Adipocyte (in vitro differentiated cells): ENCODE data around the gene GPR146.

ENCODE experiments used
- DNase-seq: peaks from one replicate; pipeline ENCODE4 v3.0.0-alpha.2; 2015; ENCODE audit warnings: low read depth
- H3K27me3 ChIP-seq: replicated peaks from 2 replicates; pipeline ENCODE4 v1.7.0; 2013; ENCODE audit warnings: mild to moderate bottlenecking, low read length, moderate library complexity; ENCODE audit not compliant: control insufficient read depth, insufficient read depth
- H3K36me3 ChIP-seq: 2 replicates; pipeline ENCODE4 v1.7.0; 2013; ENCODE audit warnings: low read length, mild to moderate bottlenecking, moderate library complexity; ENCODE audit not compliant: control insufficient read depth, insufficient read depth, severe bottlenecking
- H3K4me1 ChIP-seq: 2 replicates; pipeline ENCODE4 v1.7.0; 2013; ENCODE audit warnings: mild to moderate bottlenecking, low read length, moderate library complexity; ENCODE audit not compliant: control insufficient read depth, insufficient read depth
- H3K4me3 ChIP-seq: 2 replicates; pipeline ENCODE4 v1.7.0; 2013; ENCODE audit warnings: mild to moderate bottlenecking, low read length, moderate library complexity
- H3K9ac ChIP-seq: 2 replicates; pipeline ENCODE4 v1.7.0; 2013; ENCODE audit warnings: mild to moderate bottlenecking, low read length, moderate library complexity
- H3K9me3 ChIP-seq: 2 replicates; pipeline ENCODE4 v1.7.0; 2013; ENCODE audit warnings: mild to moderate bottlenecking, low read length, moderate library complexity; ENCODE audit not compliant: control insufficient read depth

The GPR146 gene

GRCh38 chr7:1079546-1079945 is 35.2 kb downstream of the GPR146 start:
- no peaks in the 10 kb centered on the region for H3K27me3 ChIP-seq
- DNase-seq, result no peak
- no peaks in the 10 kb centered on the region for H3K36me3 ChIP-seq
- no peaks in the 10 kb centered on the region for H3K9me3 ChIP-seq
- no peak overlapping the region for H3K4me3 ChIP-seq
- no peak overlapping the region for H3K9ac ChIP-seq
- peaks cover 13% of the 10 kb centered on the region for H3K4me1 ChIP-seq

DNA sequence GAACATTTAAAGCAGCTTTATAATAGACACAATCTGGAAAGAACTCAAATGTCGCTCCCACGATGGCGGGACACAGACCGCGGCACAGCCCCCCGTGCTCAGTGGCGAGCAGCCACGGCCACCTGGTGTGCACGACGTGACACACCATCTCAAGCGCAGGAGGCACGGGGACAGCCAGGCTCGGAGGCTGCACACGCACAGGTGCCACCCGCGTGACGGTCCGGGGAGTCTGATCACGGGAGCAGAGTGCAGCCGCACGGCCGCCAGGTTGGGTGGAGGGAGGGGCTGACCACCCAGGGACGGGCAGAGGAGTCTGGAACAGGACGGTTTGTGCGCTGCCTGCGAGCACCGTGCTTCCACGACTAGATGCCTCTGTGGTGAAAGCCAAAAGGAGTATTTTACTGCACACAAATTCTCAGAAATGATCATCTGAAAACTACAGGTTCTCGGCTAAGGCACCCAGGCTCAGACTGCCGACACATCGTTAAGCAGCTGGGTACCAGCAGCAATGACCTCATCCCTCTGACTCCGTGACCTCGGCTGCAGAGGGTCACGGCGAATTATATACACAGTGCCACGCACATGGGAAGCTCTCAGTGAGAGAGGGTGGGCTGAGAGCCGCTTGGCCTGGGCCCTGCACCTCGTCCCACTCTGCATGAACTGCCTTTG is 36.0 kb downstream of the GPR146 start:
- H3K9ac ChIP-seq, result no peak overlapping the region
- H3K9me3 ChIP-seq, result no peaks in the 10 kb centered on the region
- H3K36me3 ChIP-seq, result no peaks in the 10 kb centered on the region
- no peak for DNase-seq
- H3K4me1 ChIP-seq, result peaks cover 22% of the 10 kb centered on the region
- H3K4me3 ChIP-seq, result no peak overlapping the region
- no peaks in the 10 kb centered on the region for H3K27me3 ChIP-seq

GRCh38 chr7:1080921-1081255 is 36.5 kb downstream of the GPR146 start:
- no peaks in the 10 kb centered on the region for H3K9me3 ChIP-seq
- H3K4me3 ChIP-seq, result no peak overlapping the region
- H3K4me1 ChIP-seq, result peaks cover 25% of the 10 kb centered on the region
- no peak for DNase-seq
- H3K27me3 ChIP-seq, result no peaks in the 10 kb centered on the region
- H3K36me3 ChIP-seq, result no peaks in the 10 kb centered on the region
- no peak overlapping the region for H3K9ac ChIP-seq

GRCh38 chr7:1081336-1081735 is 37.0 kb downstream of the GPR146 start:
- H3K27me3 ChIP-seq, result no peaks in the 10 kb centered on the region

DNA sequence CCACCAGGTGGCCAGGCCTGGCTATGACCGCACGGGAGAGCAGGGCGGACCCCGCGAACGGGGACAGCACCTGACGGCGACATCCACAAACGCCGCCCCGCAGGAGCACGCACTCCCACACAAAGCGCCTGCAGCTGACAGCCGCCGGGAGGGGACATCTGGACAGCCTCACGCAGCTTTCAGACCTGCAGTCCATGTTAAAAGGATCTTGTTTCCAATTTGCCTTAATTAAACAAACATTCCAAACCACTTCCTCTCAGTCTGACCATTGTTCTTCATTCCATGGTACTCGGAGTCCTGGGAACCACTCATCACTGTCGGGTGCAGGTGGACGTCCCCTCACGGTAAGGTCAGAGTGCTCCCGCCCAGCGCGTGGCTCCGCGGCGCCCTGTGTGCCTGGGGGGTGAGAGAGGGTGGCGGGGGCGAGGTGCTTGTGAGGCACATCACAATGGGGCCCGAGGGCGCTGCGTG is 37.6 kb downstream of the GPR146 start:
- Histone ChIP-seq H3K4me1 (peaks cover 24% of the 10 kb centered on the region), H3K9me3 (no peaks in the 10 kb centered on the region), H3K36me3 (no peaks in the 10 kb centered on the region), H3K4me3 (no peak overlapping the region), H3K27me3 (no peaks in the 10 kb centered on the region), H3K9ac (no peak overlapping the region)
- DNase-seq, result no peak

More at GRCh38 chr7:1081336-1081735, 37.0 kb downstream of the GPR146 start:
- no peak for DNase-seq
- Histone ChIP-seq H3K4me3 (no peak overlapping the region), H3K9me3 (no peaks in the 10 kb centered on the region), H3K9ac (no peak overlapping the region), H3K36me3 (no peaks in the 10 kb centered on the region), H3K4me1 (peaks cover 25% of the 10 kb centered on the region)

GRCh38 chr7:1083729-1084657 is 39.6 kb downstream of the GPR146 start:
- no peaks in the 10 kb centered on the region for H3K27me3 ChIP-seq
- DNase-seq, result no peak
- no peaks in the 10 kb centered on the region for H3K36me3 ChIP-seq
- no peak overlapping the region for H3K9ac ChIP-seq
- no peak overlapping the region for H3K4me3 ChIP-seq
- peaks cover 45% of the 10 kb centered on the region for H3K4me1 ChIP-seq
- no peaks in the 10 kb centered on the region for H3K9me3 ChIP-seq

DNA sequence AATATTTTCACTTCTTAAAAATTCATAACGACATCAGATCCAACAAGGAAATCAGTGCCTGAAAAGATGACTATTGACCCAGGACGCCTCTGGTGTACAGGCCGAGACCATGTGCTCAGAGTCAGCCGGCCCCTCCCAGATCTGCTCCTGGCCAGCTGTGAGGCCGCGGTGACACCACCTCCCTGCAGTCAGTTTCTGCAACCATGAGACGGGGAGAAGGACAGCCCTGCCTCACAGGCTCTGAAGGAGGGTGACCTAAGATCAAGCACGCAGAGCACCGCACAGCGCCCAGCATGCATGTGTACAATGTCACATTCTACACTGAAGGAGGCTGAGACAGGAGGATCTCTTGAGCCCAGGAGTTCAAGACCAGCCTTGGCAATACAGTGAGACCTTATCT is 40.9 kb downstream of the GPR146 start:
- DNase-seq, result no peak
- no peaks in the 10 kb centered on the region for H3K27me3 ChIP-seq
- H3K36me3 ChIP-seq, result no peaks in the 10 kb centered on the region
- H3K9me3 ChIP-seq, result no peaks in the 10 kb centered on the region
- peaks cover 50% of the 10 kb centered on the region for H3K4me1 ChIP-seq
- H3K4me3 ChIP-seq, result no peak overlapping the region
- H3K9ac ChIP-seq, result peak overlapping the region; percentile 86

GRCh38 chr7:1085910-1086421 is 41.6 kb downstream of the GPR146 start:
- Histone ChIP-seq H3K27me3 (no peaks in the 10 kb centered on the region), H3K4me1 (peaks cover 50% of the 10 kb centered on the region), H3K9me3 (no peaks in the 10 kb centered on the region), H3K36me3 (no peaks in the 10 kb centered on the region), H3K4me3 (peak overlapping the region; percentile 80), H3K9ac (peak overlapping the region; percentile 86)
- peak; percentile 49 for DNase-seq

DNA sequence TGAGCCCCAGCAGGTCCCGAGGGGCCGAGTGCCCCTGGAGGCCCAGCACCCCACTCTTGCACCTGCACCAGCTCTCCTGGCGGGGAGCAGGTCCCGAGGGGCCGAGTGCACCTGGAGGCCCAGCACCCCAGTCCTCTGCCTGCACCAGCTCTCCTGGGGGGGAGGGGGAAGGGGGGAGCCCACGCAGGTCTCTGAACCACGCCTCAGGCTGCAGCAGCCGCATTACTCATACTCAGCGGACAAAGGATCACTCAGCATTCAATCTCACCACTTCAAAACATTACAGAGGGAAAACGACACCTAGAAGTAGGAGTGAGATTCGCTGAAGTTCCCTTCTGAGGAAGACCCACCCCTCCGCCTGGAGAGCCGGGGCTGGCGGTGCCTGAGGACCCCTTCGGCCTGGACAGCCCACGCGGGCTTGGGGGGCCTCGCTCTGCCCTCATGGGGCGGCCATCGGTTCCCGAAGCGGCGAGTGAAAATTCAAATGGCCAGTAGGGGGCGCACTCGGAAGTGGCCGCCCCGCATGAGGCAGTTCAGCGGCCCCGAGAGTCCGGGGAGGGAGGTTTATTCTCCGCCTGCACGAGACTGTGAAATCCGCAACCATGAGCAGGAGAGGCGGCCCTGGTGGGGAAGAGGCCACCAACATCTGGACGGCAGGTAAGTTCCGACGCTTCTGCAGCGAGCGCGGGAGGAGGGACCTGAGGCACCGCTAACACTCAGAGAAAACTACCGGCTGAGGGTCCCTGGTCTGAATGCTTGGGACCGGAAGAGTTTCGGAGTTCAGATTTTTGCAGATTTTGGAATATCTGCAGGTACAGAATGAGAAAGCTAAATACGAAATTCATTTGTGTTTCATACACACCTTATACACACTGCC is 42.5 kb downstream of the GPR146 start:
- no peaks in the 10 kb centered on the region for H3K9me3 ChIP-seq
- H3K4me3 ChIP-seq, result peak overlapping the region; percentile 80
- H3K4me1 ChIP-seq, result peaks cover 50% of the 10 kb centered on the region
- H3K9ac ChIP-seq, result peak overlapping the region; percentile 86
- peak; percentile 88 for DNase-seq
- no peaks in the 10 kb centered on the region for H3K27me3 ChIP-seq
- peaks cover 6% of the 10 kb centered on the region for H3K36me3 ChIP-seq

- peak; percentile 65 for DNase-seq
- no peaks in the 10 kb centered on the region for H3K9me3 ChIP-seq
- H3K4me1 ChIP-seq, result peaks cover 50% of the 10 kb centered on the region
- peak overlapping the region; percentile 80 for H3K4me3 ChIP-seq
- peaks cover 12% of the 10 kb centered on the region for H3K36me3 ChIP-seq
- H3K9ac ChIP-seq, result peak overlapping the region; percentile 86
- no peaks in the 10 kb centered on the region for H3K27me3 ChIP-seq
Measured at GRCh38 chr7:1087465-1087814, 43.1 kb downstream of the GPR146 start.
